ENCODE data around the gene ROGDI.

DNA sequence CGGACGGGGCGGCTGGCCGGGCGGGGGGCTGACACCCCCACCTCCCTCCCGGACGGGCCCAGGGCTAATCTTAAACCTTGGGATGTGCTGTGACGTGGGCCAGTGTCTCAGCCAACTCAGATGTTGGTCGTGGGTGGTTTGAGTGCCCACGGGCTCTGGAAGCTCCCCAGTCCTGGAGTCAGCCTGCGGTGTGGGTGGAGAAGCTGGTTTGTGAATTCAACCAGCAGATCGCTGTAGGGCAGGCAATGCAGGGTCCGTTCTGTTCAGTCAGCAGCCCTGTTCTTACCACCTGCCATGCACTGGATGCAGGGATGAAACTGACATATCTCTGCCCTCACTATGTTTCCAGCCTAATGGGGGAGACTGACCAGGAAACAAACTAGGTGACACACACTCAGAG is 27.4 kb downstream of the ROGDI start:
- no peak for TF ChIP-seq CTCF (IDR thresholded peaks at IDR 0.05; ENCODE audit: low read depth, low read length)
- no peak for TF ChIP-seq EZH2phosphoT487 (IDR thresholded peaks at IDR 0.05; ENCODE audit: low read depth)
